Myometrial cell (primary cell): Measurements from ENCODE around the gene KLF1. TPM values are rescaled to one million over a fixed set of nuclear protein-coding genes. Genes with fewer than 3 reads are reported as not detected.

ENCODE experiments used
- total RNA-seq: library from RNA; depleted of rRNA; stranded (reverse); fragments of >200 nt; gene quantifications from 2 replicates; pipeline ENCODE4 v1.2.3, GENCODE V29; 2015

Gene KLF1
- total RNA-seq, result not detected in 2 replicates

DNA sequence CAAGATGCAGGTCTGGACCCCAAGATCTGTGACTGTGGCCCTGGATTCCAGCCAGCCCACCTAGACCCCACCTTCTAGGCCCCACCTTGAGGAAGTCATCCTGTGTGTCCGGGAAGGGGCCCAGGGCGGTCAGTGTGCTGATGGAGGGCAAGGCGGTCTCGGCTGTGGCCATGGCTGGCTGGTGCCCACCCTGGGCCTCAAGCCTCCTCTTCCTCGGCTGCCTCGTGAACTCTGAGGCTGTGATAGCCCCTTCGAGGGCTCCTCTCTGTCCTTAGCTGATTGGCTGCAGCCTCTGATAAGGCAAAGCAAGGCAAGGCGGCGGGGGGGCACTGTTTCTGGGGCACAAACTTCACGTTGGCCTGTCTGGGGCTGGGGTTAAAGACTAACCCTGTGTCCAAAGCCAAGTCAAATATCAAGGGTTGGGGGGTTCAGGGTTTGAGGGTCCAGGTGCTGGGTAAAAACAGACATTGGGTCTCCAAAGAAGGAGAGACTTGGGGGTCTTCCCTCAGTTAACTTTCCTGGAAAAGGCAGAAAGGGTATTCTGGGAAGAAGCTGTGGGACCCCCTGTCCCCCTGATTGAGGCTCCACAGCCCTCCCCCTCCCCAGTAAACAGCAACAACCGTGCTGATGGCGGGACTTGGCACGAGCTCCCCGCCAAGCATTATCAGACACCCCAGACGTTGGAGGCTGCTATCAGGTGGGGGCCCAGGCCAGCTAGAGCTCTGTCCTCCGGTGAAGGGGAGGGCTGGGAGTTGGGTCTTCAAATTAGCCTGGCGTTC is at the start of gene KLF1:
KLF1 (minus strand) TSS at position 233 of the 779 bp plus-strand sequence; CDS start at position 172, 61 bp downstream.

DNA sequence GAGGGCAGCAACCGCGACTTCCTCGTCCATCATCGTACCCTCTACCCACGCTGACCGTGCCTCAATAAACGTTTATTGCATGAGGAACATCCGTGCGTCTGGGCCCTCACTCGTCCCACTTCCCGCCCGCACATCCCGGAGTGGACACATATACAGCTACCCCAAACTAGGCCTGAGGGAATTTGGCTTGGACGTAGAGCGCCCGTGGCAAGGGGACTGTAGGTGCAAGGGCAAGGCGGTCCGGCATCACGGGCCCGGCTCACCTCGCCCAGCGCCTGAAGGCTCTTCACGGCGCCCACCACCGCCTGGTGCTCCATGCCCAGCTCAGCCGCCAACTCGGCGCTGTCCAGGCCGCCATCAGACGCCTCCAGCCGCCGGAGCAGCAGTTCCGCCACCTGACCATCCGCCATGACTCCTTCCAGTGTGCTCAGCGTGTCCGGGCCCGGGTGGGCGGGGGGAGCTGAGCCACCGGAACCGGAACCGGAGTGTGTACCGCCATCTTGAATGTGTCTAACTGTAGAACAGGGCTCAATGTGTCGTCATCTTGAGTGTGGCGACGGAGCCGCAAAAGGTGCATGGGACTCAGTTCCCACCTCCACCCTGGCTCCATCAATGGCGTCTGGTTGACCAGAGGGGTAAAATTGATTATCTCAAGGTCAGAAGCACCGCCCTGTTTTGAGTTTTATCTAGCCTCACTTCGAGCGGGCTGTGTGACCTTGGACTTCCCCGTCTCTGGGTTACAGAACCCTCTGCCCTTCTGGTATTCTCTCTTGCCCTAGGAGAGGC is 46.5 kb upstream of the KLF1 start, which contains the start of gene FARSA:
FARSA (minus strand) TSS at position 425 of the 786 bp plus-strand sequence; CDS start at position 410, 15 bp downstream.

DNA sequence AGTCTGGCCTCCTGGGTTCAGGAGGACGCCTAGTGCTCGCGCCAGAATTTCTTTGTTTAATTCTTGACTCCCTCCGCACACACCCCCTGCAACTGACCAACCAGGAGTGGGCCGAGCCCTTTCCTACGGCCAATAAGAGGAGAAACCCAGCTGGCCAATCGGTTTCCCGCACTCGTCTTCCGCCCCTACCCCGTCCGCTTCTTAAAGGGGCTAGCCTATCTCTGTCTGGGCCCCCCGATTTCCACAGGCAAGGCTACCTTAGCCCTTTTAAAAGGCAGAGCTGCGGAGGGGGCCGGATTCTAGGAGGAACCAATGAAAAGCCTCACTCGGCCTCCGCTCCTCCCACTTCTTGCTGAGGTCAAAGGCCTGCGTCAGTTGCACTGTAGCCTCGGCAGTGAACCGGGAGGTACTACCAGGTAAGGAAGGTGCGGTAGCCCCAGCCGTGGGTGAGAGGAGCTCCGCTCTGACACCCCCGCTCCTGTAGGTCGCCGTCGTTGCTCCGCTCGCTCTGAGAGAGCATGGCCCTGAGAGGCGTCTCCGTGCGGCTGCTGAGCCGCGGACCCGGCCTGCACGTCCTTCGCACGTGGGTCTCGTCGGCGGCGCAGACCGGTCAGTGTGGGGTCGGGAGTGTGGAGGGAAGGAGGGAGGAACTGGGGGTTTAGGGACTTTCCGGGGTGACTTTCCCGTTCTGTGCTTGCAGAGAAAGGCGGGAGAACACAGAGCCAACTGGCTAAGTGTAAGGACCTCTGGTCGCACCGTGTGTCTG is 4.0 kb upstream of the KLF1 start, which contains the start of gene GCDH:
GCDH (plus strand) TSS at position 374 of the 766 bp plus-strand sequence; CDS start at position 519, 145 bp downstream.

GRCh38 chr19:12881172-12881808 is 5.7 kb downstream of the KLF1 start, which contains the start of gene DNASE2:
Gene DNASE2, minus strand, starts transcription at chr19:12881449. Its CDS starts 74 bp downstream, at chr19:12881375.

DNA sequence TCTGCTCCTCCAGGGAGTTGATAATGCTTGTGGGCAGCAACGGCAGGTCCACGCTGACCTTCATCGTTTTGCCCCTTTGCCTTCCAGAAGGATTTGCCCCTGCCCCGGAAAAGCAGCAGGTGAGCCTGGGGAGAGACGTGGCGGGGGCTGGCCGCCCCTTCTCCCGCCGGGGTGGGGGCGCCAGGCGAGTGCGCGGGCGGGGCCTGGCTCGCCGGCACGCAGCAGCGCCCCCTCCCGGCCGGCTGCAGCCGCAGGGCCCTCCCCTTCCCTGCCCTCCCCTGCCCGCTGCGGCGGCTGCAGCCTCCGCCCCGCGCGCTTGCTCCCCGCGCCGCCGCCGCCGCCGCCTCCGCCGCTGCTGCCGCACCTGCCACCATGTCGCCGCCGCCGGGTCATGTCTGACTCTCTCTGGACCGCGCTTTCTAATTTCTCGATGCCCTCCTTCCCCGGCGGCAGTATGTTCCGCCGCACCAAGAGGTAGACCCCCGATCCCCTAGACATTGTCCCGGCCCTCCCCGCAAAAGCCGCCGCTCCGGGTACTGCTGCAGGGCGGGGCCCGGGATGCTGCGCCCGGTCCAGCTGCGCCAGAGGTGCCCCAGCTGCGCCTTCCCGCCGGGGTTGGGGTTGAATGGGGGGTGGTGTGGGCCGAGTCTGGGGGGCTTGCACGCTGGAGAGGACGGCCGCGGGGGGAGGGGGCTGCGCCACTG is 48.7 kb downstream of the KLF1 start, which contains the start of gene MAST1:
MAST1 (plus strand) TSS at position 334 of the 704 bp plus-strand sequence; CDS start at position 392, 58 bp downstream.

GRCh38 chr19:12834566-12834943 is 52.4 kb downstream of the KLF1 start, which contains the start of gene RTBDN:
Gene RTBDN, minus strand, starts transcription at chr19:12834579. Its CDS starts 4,600 bp downstream, at chr19:12829979.

Other genes with a start within 250 kb of the KLF1 start
- gene MAN2B1, start 220.5 kb downstream of the KLF1 start, total RNA-seq, result 56.2 and 63.1 TPM in 2 replicates
- 5.3 and 15.0 TPM in 2 replicates for gene WDR83, start 220.4 kb downstream of the KLF1 start, total RNA-seq
- 65.9 and 89.4 TPM in 2 replicates for gene DHPS, start 205.3 kb downstream of the KLF1 start, total RNA-seq
- gene GNG14, start 199.2 kb downstream of the KLF1 start, total RNA-seq, result not detected in 2 replicates
- gene FBXW9, start 190.6 kb downstream of the KLF1 start, total RNA-seq, result 14.7 and 16.5 TPM in 2 replicates
- 14.7 and 26.2 TPM in 2 replicates for gene TNPO2, start 163.3 kb downstream of the KLF1 start, total RNA-seq
- 283 and 329 TPM in 2 replicates for gene TRIR, start 152.5 kb downstream of the KLF1 start, total RNA-seq
- 142 and 166 TPM in 2 replicates for gene GET3, start 149.7 kb downstream of the KLF1 start, total RNA-seq
- gene BEST2, start 135.4 kb downstream of the KLF1 start, total RNA-seq, result not detected in 2 replicates
- gene HOOK2, start 111.6 kb downstream of the KLF1 start, total RNA-seq, result 5.8 and 11.9 TPM in 2 replicates
- 102 and 121 TPM in 2 replicates for gene JUNB, start 95.7 kb downstream of the KLF1 start, total RNA-seq
- 379 and 428 TPM in 2 replicates for gene PRDX2, start 85.4 kb downstream of the KLF1 start, total RNA-seq
- gene THSD8, start 85.1 kb downstream of the KLF1 start, total RNA-seq, result not detected in 2 replicates
- 34.2 and 53.0 TPM in 2 replicates for gene RNASEH2A, start 80.6 kb downstream of the KLF1 start, total RNA-seq
- not detected in 2 replicates for gene RTBDN, start 52.6 kb downstream of the KLF1 start, total RNA-seq
- 1.2 and 1.4 TPM in 2 replicates for gene MAST1, start 48.7 kb downstream of the KLF1 start, total RNA-seq
- gene DNASE2, start 5.8 kb downstream of the KLF1 start, total RNA-seq, result 32.3 and 41.8 TPM in 2 replicates
- 50.3 and 51.9 TPM in 2 replicates for gene GCDH, start 4.0 kb upstream of the KLF1 start, total RNA-seq
- gene SYCE2, start 32.1 kb upstream of the KLF1 start, total RNA-seq, result not detected in 2 replicates
- gene FARSA, start 46.5 kb upstream of the KLF1 start, total RNA-seq, result 58.3 and 76.7 TPM in 2 replicates
- 1,851 and 1,968 TPM in 2 replicates for gene CALR, start 51.4 kb upstream of the KLF1 start, total RNA-seq
- 136 and 150 TPM in 2 replicates for gene RAD23A, start 58.7 kb upstream of the KLF1 start, total RNA-seq
- 49.1 and 63.7 TPM in 2 replicates for gene GADD45GIP1, start 70.0 kb upstream of the KLF1 start, total RNA-seq
- not detected in 2 replicates for gene DAND5, start 82.4 kb upstream of the KLF1 start, total RNA-seq
- 47.6 and 49.4 TPM in 2 replicates for gene NFIX, start 108.3 kb upstream of the KLF1 start, total RNA-seq
- 0.71 and 3.5 TPM in 2 replicates for gene LYL1, start 215.7 kb upstream of the KLF1 start, total RNA-seq
- 39.7 and 44.4 TPM in 2 replicates for gene TRMT1, start 229.5 kb upstream of the KLF1 start, total RNA-seq
- gene NACC1, start 231.1 kb upstream of the KLF1 start, total RNA-seq, result 83.6 and 93.0 TPM in 2 replicates